Right kidney (tissue), 1 donor: ENCODE results near the gene NUDT15.
A peak's percentile ranks its signal among the peaks of the same experiment; 100 is the strongest.
"Not testable (repeated sequence)": the region's sequence is repeated elsewhere in the genome, so short reads cannot be mapped to it uniquely, and the experiment has no call there.

Source experiments
- DNase-seq: peaks from one replicate; pipeline ENCODE4 v3.0.0-alpha.2; 2016

Gene NUDT15

GRCh38 chr13:48040896-48041295, 3.4 kb downstream of the NUDT15 start:
- DNase-seq, result no peak

GRCh38 chr13:48042894-48043293, 5.4 kb downstream of the NUDT15 start:
- no peak for DNase-seq

GRCh38 chr13:48043789-48044503, 6.4 kb downstream of the NUDT15 start:
- no peak for DNase-seq

- no peak for DNase-seq
Measured at GRCh38 chr13:48050550-48050949, 13.0 kb downstream of the NUDT15 start.

- no peak for DNase-seq
Measured at GRCh38 chr13:48054601-48055000, 17.1 kb downstream of the NUDT15 start.

- no peak for DNase-seq
Measured at GRCh38 chr13:48055712-48056111, 18.2 kb downstream of the NUDT15 start.

GRCh38 chr13:48058536-48058935, 21.0 kb downstream of the NUDT15 start:
- DNase-seq, result not testable (repeated sequence)

- not testable (repeated sequence) for DNase-seq
Measured at GRCh38 chr13:48059951-48060350, 22.4 kb downstream of the NUDT15 start.

- DNase-seq, result no peak
Measured at GRCh38 chr13:48066310-48066989, 28.9 kb downstream of the NUDT15 start.

- DNase-seq, result no peak
Measured at GRCh38 chr13:48068036-48068435, 30.5 kb downstream of the NUDT15 start.

GRCh38 chr13:48068952-48069351, 31.4 kb downstream of the NUDT15 start:
- DNase-seq, result no peak

GRCh38 chr13:48069573-48069972, 32.0 kb downstream of the NUDT15 start:
- no peak for DNase-seq

- DNase-seq, result no peak
Measured at GRCh38 chr13:48070942-48071341, 33.4 kb downstream of the NUDT15 start.

- DNase-seq, result no peak
Measured at GRCh38 chr13:48072304-48072703, 34.8 kb downstream of the NUDT15 start.

GRCh38 chr13:48072787-48073186, 35.3 kb downstream of the NUDT15 start:
- DNase-seq, result no peak

GRCh38 chr13:48074006-48074405, 36.5 kb downstream of the NUDT15 start:
- DNase-seq, result no peak

GRCh38 chr13:48078251-48078656, 40.7 kb downstream of the NUDT15 start:
- no peak for DNase-seq

- no peak for DNase-seq
Measured at GRCh38 chr13:48081739-48082138, 44.2 kb downstream of the NUDT15 start.

- no peak for DNase-seq
Measured at GRCh38 chr13:48086272-48086671, 48.7 kb downstream of the NUDT15 start.

GRCh38 chr13:48093588-48093987, 56.1 kb downstream of the NUDT15 start:
- no peak for DNase-seq

GRCh38 chr13:48094404-48094780, 56.9 kb downstream of the NUDT15 start:
- DNase-seq, result no peak

GRCh38 chr13:48094781-48095502, 57.4 kb downstream of the NUDT15 start, which contains the start of gene MED4:
Gene MED4 (minus strand): TSS chr13:48095104. CDS start chr13:48095078, 26 bp downstream.
- DNase-seq, result peak; percentile 93

GRCh38 chr13:48096670-48097069, 59.1 kb downstream of the NUDT15 start:
- no peak for DNase-seq
